ENCODE data around the gene INPP4B. TPM values are rescaled to one million over a fixed set of nuclear protein-coding genes. Genes with fewer than 3 reads are reported as not detected.

INPP4B gene
- total RNA-seq, result 10 to 100 TPM; 18.1 to 19.6 TPM
- long read RNA-seq, partial matches to known transcripts, result 4 of 21 reads
- long read RNA-seq, other reads (novel, unspliced or antisense), result 17 of 21 reads

- peak; percentile 46 to 58 for DNase-seq
- intact Hi-C loops (cut with DNase I, micrococcal nuclease), result loop anchor here in 1 of 2 donors (5.0 kb wide), 1 partner anchor 719 kb away; no protein-coding TSS in a partner anchor
- ATAC-seq, result peak; percentile 72
Measured at GRCh38 chr4:142846108-142846728, at the start of gene INPP4B. INPP4B (minus strand) TSS chr4:142846301.

GRCh38 chr4:142893012-142893411 is 46.9 kb upstream of the INPP4B start:
- ATAC-seq, result no peak
- intact Hi-C loops (cut with DNase I, micrococcal nuclease), result no loop called here
- DNase-seq, result no peak

- intact Hi-C loops (cut with DNase I, micrococcal nuclease), result no loop called here
Measured at GRCh38 chr4:142886566-142886965, 40.5 kb upstream of the INPP4B start.

GRCh38 chr4:142883040-142883832 is 37.1 kb upstream of the INPP4B start:
- DNase-seq (no peak), ATAC-seq (no peak)
- intact Hi-C loops (cut with DNase I, micrococcal nuclease), result no loop called here

More at GRCh38 chr4:142886566-142886965, 40.5 kb upstream of the INPP4B start:
- DNase-seq (no peak), ATAC-seq (no peak)

GRCh38 chr4:142882159-142882558 is 36.1 kb upstream of the INPP4B start:
- intact Hi-C loops (cut with DNase I, micrococcal nuclease), result no loop called here
- DNase-seq (no peak), ATAC-seq (no peak)

GRCh38 chr4:142881331-142881730 is 35.2 kb upstream of the INPP4B start:
- no peak for ATAC-seq
- intact Hi-C loops (cut with DNase I, micrococcal nuclease), result no loop called here

GRCh38 chr4:142875117-142875516 is 29.0 kb upstream of the INPP4B start:
- no peak for ATAC-seq
- DNase-seq, result no peak
- intact Hi-C loops (cut with DNase I, micrococcal nuclease), result no loop called here

More at GRCh38 chr4:142881331-142881730, 35.2 kb upstream of the INPP4B start:
- DNase-seq, result no peak

- intact Hi-C loops (cut with DNase I, micrococcal nuclease), result no loop called here
- no peak for ATAC-seq
- DNase-seq, result no peak
Measured at GRCh38 chr4:142874684-142875083, 28.6 kb upstream of the INPP4B start.

GRCh38 chr4:142866685-142867084 is 20.6 kb upstream of the INPP4B start:
- intact Hi-C loops (cut with DNase I, micrococcal nuclease), result no loop called here
- ATAC-seq (no peak), DNase-seq (no peak)

GRCh38 chr4:142861351-142861750 is 15.2 kb upstream of the INPP4B start:
- ATAC-seq (no peak), DNase-seq (no peak)
- intact Hi-C loops (cut with DNase I, micrococcal nuclease), result no loop called here

- intact Hi-C loops (cut with DNase I, micrococcal nuclease), result no loop called here
- DNase-seq (no peak), ATAC-seq (no peak)
Measured at GRCh38 chr4:142858965-142859364, 12.9 kb upstream of the INPP4B start.

- intact Hi-C loops (cut with DNase I, micrococcal nuclease), result no loop called here
- ATAC-seq (no peak), DNase-seq (no peak)
Measured at GRCh38 chr4:142858446-142858845, 12.3 kb upstream of the INPP4B start.

- ATAC-seq, result no peak
- DNase-seq, result no peak
- intact Hi-C loops (cut with DNase I, micrococcal nuclease), result no loop called here
Measured at GRCh38 chr4:142856576-142856975, 10.5 kb upstream of the INPP4B start.

- no peak for ATAC-seq
- intact Hi-C loops (cut with DNase I, micrococcal nuclease), result no loop called here
- DNase-seq, result no peak
Measured at GRCh38 chr4:142850478-142850877, 4.4 kb upstream of the INPP4B start.

- intact Hi-C loops (cut with DNase I, micrococcal nuclease), result loop anchor here in 1 of 2 donors (5.0 kb wide), 1 partner anchor 720 kb away; no protein-coding TSS in a partner anchor
- ATAC-seq (peak; percentile 86), DNase-seq (peak; percentile 56 to 73)
Measured at GRCh38 chr4:142846729-142847596, 862 bp upstream of the INPP4B start.

GRCh38 chr4:142845293-142846107 is 601 bp downstream of the INPP4B start:
- peak; percentile 26 for ATAC-seq
- intact Hi-C loops (cut with DNase I, micrococcal nuclease), result loop anchor here in 1 of 2 donors (5.0 kb wide), 1 partner anchor 718 kb away; no protein-coding TSS in a partner anchor

GRCh38 chr4:142844782-142845181 is 1.3 kb downstream of the INPP4B start:
- no peak for DNase-seq
- ATAC-seq, result peak; percentile 66
- intact Hi-C loops (cut with DNase I, micrococcal nuclease), result loop anchor here in 1 of 2 donors (5.0 kb wide), 2 partner anchors 492 to 717 kb away; no protein-coding TSS in a partner anchor

More at GRCh38 chr4:142845293-142846107, 601 bp downstream of the INPP4B start:
- DNase-seq, result peak in 1 of 2 donors; percentile 32
